GM21529 (cell line): ENCODE measurements around the gene JPT2.
A peak's percentile ranks its signal among the peaks of the same experiment; 100 is the strongest.

Experiments
- ATAC-seq: cut with Tn5 transposase; IDR thresholded peaks from one replicate; pipeline ENCODE4 v1.9.1; 2021; ENCODE audit not compliant: unreplicated experiment

Gene JPT2, protein sequence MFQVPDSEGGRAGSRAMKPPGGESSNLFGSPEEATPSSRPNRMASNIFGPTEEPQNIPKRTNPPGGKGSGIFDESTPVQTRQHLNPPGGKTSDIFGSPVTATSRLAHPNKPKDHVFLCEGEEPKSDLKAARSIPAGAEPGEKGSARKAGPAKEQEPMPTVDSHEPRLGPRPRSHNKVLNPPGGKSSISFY

DNA sequence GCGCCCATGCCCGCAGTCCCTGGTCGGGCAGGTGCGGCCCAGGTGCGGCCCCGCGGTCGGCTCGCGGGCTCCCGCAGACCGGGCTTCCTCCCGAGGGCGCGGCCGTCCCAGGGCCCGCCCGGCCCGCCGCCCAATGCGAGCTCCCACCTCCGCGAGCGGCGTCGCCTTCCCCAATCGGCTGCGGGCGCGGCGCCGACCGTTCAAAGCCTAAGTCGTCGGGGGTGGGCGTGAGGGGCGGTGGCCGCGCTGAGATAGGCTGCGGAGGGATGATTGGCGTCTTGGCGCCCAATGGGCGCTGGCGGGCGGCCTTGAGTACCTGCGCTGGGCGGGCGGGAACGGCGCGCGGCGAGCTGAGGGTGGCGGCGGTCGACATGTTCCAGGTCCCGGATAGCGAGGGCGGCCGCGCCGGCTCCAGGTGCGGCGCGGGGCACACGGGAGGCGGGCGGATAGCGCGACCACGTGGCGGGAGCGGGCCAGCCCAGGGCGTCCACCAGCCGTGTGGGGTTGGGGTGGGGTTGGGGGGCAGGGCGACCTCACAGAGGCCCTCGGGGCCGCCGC, at the start of gene JPT2:
JPT2 (plus strand) TSS at position 338 of the 558 bp plus-strand sequence; CDS start at position 372, 34 bp downstream.
- ATAC-seq: peak; percentile 88

DNA sequence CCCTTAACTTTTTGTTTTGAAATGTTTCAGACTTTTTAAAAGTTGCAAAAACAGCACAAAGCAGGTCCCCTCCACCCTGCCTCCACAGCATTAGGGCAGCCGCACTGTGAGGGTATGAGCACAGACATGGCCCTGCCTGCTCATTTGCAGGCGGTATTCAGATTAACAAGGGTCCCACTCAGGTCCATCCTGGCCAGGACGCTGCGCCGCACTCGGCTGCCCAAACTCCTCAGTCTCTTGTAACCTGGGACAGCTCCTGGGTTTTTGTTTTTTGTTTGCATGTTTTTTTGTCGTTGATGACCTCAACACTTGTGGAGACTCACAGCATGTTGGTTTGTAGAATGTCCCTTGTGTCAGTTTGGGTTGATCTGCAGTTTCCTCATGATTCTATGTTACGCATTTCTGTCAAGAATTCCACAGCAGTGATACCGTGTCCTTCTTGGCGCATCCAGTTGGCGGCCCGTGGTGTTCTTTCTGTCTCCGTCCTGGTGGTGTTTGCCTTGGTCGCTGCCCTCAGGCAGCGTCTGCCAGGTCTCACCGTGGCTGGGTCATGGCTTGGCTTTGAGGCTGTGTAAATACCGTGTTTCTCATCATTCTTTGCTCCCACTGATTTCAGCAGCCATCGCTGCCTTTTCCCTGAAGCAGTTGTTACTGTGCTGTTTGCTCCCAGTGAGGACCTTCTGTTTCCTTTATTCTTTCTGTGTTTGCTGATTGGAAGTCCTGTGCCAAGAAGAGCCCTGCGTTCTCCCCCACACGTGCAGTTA, 47.4 kb upstream of the JPT2 start:
- no peak for ATAC-seq

- ATAC-seq: no peak
These were observed 46.8 kb upstream of the JPT2 start for GRCh38 chr16:1631230-1631629.

- ATAC-seq: no peak
These were observed 46.0 kb upstream of the JPT2 start for GRCh38 chr16:1631931-1632637.

DNA sequence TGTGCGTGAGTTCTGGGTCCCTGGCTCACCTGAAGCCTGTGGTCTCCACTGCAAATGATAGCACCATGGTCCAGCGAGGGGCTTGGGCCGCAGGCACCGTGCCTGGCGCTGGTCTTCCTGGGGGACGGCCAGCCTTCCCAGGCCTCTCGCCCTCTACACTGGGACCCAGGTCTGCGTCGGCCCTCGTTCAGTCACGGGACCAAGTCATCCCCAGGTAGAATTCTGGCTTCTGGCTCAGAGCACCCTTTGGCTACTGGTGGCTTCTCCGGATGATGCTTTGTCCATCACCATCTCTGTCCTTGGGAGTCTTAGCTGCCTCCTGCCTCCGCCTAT, 45.5 kb upstream of the JPT2 start:
- no peak for ATAC-seq

DNA sequence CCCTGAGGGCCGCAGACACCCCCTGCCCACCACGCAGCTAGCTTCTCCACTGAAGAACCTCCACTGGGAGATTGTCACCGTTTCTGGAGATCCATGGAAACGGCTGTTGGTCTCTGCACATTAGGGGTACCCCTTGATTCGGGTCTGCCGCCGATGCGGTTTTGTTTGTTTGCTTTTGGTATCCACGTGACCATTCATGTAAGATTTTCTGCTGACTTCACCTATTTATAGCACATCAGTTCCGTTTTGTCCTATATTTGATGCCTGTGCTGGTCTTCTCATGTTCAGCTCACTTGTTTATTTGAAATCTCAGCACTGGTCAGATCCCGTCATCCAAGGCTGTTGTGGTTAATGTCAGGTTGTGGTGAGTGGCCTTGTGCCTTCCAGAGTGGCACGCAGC, 44.8 kb upstream of the JPT2 start:
- no peak for ATAC-seq

DNA sequence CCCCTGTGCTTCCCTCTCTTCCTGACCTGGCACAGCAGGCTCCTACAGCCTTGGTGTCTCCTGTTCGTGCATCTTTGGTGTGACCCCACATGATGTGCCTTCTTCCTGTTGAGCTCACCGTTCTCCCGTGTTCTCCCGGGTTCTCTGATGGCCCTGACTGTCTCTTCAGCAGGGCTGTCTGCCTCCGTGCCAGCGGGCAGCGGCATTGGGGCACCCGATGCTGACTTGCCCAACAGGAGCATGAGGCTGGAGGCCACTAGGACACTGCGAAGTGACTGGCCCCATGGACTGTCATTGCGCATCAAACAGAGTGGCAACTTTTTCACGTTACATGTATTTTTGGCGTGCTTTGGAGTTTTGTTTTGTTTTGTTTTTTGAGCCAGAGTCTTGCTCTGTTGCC, 43.5 kb upstream of the JPT2 start:
- no peak for ATAC-seq

- no peak for ATAC-seq
These were observed 43.0 kb upstream of the JPT2 start for GRCh38 chr16:1635070-1635469.

DNA sequence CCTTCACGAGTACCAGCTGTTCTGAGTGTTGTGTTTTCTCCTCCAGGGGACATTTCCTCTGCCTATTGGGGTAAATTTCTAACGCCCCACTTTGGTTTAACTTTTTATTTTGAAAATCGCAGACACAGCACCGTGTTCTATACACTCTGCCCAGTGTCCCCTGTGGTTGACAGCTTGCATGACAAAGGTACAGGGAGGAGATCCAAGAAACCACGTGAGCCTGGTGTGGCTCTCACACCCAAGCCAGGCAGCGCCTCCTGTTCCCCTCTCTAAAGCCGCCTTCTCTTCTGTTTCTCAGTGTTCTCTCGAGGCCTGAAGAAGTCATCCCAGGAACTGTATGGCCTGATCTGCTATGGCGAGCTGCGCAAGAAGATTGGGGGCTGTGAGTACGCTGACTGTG, 40.6 kb upstream of the JPT2 start:
- no peak for ATAC-seq

- no peak for ATAC-seq
These were observed 39.3 kb upstream of the JPT2 start for GRCh38 chr16:1638757-1639156.

DNA sequence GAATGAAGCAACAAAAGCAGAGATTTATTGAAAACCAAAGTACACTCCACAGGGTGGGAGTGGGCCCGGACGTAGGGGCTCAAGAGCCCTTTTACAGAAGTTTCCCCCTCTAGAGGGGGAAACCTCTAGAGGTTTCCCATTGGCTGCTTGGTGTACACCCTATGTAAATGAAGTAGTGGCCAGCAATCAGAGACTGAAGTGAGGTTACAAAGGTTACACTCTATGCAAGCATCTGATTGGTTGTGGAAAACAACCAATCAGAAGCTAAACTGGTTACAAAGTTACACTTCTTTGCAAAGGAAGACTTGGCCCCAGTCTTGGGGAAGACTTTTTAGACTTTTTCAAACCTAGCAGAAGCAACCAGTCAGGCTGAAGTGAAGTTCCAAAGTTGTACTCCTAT, 38.8 kb upstream of the JPT2 start:
- ATAC-seq: no peak

DNA sequence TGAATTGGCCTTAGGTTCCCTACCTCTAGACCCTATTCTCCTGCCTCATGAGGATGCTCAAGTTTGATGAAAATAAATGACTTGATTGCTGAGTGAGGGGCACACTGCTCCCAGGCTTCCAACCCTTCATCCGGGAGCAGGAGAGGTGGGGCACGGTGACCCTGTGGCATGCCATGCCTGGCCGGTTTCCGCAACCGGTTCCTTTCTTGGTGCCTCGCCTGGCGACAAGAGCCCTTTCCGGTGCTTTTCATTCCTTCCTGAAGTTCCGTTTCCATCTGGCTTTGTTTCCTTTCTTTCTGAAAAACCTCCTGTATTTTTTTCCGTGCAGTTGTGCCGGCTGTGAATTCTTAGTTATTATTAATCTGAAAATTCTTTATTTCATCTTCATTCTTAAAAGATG, 38.2 kb upstream of the JPT2 start:
- ATAC-seq: no peak

- ATAC-seq: no peak
These were observed 37.7 kb upstream of the JPT2 start for GRCh38 chr16:1640261-1640941.

DNA sequence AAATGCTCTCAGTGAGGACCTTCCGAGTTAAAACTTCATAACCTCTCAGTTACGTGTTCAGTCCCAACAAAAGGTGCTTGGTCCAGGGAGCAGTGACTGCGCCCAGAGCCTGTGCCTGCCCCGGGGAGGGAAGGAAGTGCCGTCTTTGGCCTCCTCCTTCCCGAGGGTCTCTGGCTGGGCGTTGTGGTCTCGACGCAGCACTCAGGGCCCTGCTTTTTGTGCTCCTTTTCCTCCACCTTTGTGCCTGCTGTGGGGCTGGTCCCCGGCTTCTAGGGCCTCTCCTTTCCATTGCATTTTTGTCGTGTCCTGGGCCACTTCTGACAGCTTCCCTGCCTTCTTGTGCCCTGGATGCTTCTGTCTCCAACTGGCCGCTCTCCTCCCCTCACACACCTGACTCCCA, 36.8 kb upstream of the JPT2 start:
- ATAC-seq: no peak

- no peak for ATAC-seq
These were observed 35.9 kb upstream of the JPT2 start for GRCh38 chr16:1642148-1642547.

DNA sequence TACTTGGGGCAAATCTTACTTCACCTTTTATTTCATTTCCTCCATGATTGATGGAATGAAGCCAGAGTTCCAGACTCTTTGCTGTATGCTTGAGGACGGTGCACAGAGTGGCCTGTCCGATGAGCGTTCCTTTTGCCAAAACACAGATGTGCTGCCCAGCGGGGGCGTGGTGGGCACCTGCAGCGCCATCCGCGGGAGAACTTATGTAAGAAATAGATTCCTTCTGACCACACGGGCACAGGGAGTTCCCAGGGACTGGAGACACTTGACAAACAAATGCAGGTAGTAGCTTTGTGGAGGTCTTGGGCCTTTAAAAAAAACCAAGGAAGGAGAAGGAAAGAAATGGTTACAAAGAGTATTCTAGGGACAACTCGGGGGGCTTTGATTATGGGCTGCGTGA, 35.3 kb upstream of the JPT2 start:
- ATAC-seq: no peak

GRCh38 chr16:1643521-1643920, 34.6 kb upstream of the JPT2 start:
- ATAC-seq: no peak

GRCh38 chr16:1645914-1646525, 32.1 kb upstream of the JPT2 start:
- no peak for ATAC-seq

- no peak for ATAC-seq
These were observed 30.2 kb upstream of the JPT2 start for GRCh38 chr16:1647856-1648255.

GRCh38 chr16:1650131-1650530, 27.9 kb upstream of the JPT2 start:
- ATAC-seq: no peak
